AG10803 (cell line): ENCODE measurements around the gene PODXL2.

ENCODE experiments used
- DNase-seq: peaks from one replicate; pipeline ENCODE4 v3.0.0; 2010; ENCODE audit warnings: low read depth
- H3K4me3 ChIP-seq: 2 replicates; pipeline ENCODE4 v1.5.1; 2011; ENCODE audit warnings: mild to moderate bottlenecking, low read length, control low read depth
- CTCF ChIP-seq: conservative IDR thresholded peaks from 2 replicates; pipeline ENCODE4 v1.5.1; 2011; ENCODE audit warnings: mild to moderate bottlenecking, low read length, control low read depth, inconsistent platforms

Gene PODXL2

GRCh38 chr3:127622772-127623576 lies 6.0 kb upstream of the PODXL2 start:
- no peak for DNase-seq
- no peak for TF ChIP-seq CTCF
- no peak overlapping the region for H3K4me3 ChIP-seq

GRCh38 chr3:127624063-127624462 lies 4.9 kb upstream of the PODXL2 start:
- TF ChIP-seq CTCF, result no peak
- H3K4me3 ChIP-seq, result no peak overlapping the region
- DNase-seq, result no peak

- no peak for TF ChIP-seq CTCF
- H3K4me3 ChIP-seq, result no peak overlapping the region
- DNase-seq, result no peak
Measured at GRCh38 chr3:127625821-127626220, 3.2 kb upstream of the PODXL2 start.

GRCh38 chr3:127628426-127628787 lies 578 bp upstream of the PODXL2 start:
- no peak overlapping the region for H3K4me3 ChIP-seq
- no peak for DNase-seq
- no peak for TF ChIP-seq CTCF

GRCh38 chr3:127629467-127630403 lies 750 bp downstream of the PODXL2 start:
- no peak for DNase-seq
- TF ChIP-seq CTCF, result no peak
- peak overlapping the region; percentile 46 for H3K4me3 ChIP-seq

- no peak for TF ChIP-seq CTCF
- no peak overlapping the region for H3K4me3 ChIP-seq
- no peak for DNase-seq
Measured at GRCh38 chr3:127630811-127631714, 2.1 kb downstream of the PODXL2 start.
